WI38 (cell line): ENCODE data around the gene SIK2.

Experiments
- H3K4me3 ChIP-seq: 2 replicates; pipeline ENCODE4 v1.5.1; 2011; ENCODE audit warnings: low read depth, mild to moderate bottlenecking, control low read depth, low read length
- CTCF ChIP-seq: IDR thresholded peaks from 2 replicates; pipeline ENCODE4 v1.5.1; 2012; ENCODE audit warnings: low read depth, mild to moderate bottlenecking, control low read depth, low read length

SIK2 gene

DNA sequence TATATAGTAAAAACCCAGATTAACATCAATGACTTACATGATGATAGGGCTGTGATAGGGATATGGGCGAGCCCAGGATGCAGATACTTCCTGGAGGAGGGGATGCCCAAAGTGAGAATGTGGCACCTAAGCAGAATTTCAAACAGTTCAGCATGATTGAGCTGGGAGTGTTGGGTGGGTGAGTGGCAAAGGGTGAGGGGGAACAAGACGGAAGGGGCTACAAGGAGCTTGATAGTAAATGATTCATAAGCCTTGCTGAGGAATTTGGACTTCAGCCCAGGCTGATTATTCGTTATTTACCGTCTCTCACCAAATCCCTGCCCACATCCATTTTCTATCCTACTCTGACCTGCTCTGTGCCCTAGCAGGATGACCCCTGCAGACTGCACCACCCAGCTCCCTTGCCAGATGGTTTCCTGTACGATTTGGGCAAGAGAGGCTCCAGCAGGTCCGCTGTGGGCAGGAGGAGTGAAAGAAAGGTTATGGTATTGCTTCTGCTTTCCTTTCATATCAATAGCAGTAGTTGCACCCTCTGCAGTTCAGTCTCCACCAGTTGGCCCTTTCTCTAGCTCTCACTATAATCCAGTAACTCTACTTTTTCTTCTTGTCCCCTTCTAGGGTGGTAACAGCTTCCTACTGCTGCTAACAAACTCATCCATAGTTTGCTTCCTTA lies 30.3 kb upstream of the SIK2 start:
- H3K4me3 ChIP-seq, result no peak overlapping the region
- TF ChIP-seq CTCF, result no peak

- no peak for TF ChIP-seq CTCF
These were observed 29.7 kb upstream of the SIK2 start for GRCh38 chr11:111572581-111572980.

GRCh38 chr11:111573821-111574249 lies 28.4 kb upstream of the SIK2 start:
- H3K4me3 ChIP-seq, result no peak overlapping the region
- TF ChIP-seq CTCF, result no peak

More at GRCh38 chr11:111572581-111572980, 29.7 kb upstream of the SIK2 start:
- no peak overlapping the region for H3K4me3 ChIP-seq

DNA sequence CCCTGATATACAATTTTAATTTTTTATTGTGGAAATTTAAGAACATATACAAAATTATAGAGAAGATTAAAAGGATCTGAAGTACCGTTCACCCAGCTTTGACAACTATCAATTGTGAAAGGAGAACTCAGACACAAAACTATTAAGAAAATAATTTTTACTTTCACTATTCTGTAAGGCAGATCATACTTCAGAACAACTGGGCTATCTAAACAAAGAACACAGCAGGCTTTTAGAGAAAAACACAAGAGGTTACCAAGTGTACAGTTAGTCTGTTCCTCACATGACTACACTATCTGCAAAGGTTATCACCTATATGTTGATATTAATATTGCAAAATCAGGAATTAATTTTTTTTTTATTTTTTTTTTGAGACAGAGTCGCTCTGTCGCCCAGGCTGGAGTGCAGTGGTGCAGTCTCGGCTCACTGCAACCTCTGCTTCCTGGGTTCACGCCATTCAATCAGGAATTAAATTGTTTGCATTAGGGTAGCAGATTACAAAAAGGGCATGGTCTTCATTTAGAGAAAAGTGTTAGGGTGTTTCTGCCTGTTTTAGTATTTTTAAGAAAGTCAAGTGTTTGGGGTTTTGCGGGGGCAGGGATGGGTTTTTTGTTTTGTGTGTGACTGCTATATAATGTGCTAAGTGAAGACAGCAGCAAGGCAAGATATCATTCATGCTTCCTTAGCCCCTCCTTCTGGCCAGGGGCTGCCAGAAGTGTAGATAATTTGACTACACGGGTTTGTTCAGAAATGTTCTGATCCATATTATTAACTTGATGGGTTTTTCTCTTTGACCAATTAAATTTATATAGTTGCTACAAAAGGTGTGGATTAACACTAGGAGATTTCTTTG lies 27.6 kb upstream of the SIK2 start:
- no peak for TF ChIP-seq CTCF
- H3K4me3 ChIP-seq, result 0 out of 2 replicates have a peak overlapping the region, but pooled peaks have one; percentile 14

DNA sequence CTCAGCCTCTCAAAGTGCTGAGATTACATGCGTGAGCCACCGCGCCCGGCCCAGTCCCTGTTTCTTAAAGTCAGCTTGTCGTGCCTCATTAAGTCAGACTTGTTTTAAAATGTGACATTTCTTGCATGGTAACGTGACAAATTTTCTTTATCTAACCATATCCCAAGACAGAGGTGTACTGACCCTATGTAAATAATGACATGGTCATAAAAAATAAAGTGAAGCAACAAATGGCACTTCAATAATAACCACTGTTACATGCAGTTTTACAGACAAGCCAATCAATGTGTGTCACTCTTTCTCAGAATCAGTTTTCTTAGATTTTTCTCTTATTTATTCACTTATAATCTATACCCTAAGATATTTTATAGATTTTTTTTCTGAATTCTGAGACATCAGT lies 26.5 kb upstream of the SIK2 start:
- no peak overlapping the region for H3K4me3 ChIP-seq
- no peak for TF ChIP-seq CTCF

DNA sequence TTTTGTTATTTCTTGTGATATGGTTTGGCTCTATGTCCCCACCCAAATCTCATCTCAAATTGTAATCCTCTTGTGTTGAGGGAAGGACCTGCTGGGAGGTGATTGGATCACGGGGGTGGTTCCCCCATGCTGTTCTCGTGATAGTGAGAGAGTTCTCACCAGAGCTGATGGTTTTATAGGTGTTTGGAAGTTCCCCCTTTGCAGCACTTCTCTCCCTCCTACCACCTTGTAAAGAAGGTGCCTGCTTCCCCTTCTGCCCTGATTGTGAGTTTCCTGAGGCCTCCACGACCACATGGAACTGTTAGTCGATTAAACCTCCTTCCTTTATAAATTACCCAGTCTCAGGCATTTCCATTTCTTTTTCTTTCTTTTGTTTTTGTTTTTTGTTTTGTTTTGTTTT lies 24.4 kb upstream of the SIK2 start:
- no peak for TF ChIP-seq CTCF
- no peak overlapping the region for H3K4me3 ChIP-seq

DNA sequence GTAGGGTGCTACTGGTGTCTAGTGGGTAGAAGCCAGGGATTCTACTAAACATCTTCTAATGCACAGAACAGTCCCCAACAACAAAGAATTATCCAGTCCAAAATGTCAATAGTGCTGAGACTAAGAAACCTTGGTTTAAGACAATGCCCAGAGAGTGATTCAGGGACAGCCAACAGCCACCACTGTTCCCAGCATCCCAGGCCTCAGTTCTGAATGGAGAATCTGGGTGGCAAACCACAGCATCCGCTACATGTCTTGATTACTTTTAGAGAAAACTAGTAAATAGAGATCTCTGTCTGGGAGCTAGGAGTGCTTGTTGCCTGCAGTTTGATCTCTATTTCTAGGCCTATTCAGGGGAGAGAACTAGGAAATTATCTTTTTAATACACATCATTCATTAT lies 20.9 kb upstream of the SIK2 start:
- no peak for TF ChIP-seq CTCF
- H3K4me3 ChIP-seq, result no peak overlapping the region
